Lung (tissue), 12 donors: ENCODE results near the gene CSTF1. TPM values are rescaled to one million over a fixed set of nuclear protein-coding genes. Genes with fewer than 3 reads are reported as not detected.

ENCODE experiments used
- ATAC-seq: fragments of 200-7000 bp; cut with Tn5 transposase; one replicate; pipeline ENCODE4 v1.9.1; 2020; ENCODE audit warnings: moderate number of reproducible peaks; ENCODE audit not compliant: insufficient read depth, low FRiP score
- DNase-seq, 3 donors: peaks; one replicate each; pipeline ENCODE4 v3.0.0-alpha.2; 2013 to 2017
- H3K27ac ChIP-seq, 2 donors: one replicate each; pipeline ENCODE4 v1.5.1; 2013; ENCODE audit warnings: mild to moderate bottlenecking in 2 of 2, moderate library complexity in 2 of 2, control low read depth in 1 of 2, inconsistent platforms in 1 of 2, low read depth in 1 of 2, low read length in 1 of 2
- H3K27me3 ChIP-seq, 3 donors: one replicate each; pipeline ENCODE4 v1.5.1; 2013; ENCODE audit warnings: low read length in 2 of 3; ENCODE audit not compliant: control insufficient read depth in 3 of 3, insufficient read depth in 3 of 3
- H3K36me3 ChIP-seq, 4 donors: one replicate each; pipeline ENCODE4 v1.5.1; 2013; ENCODE audit warnings: low read length in 4 of 4, mild to moderate bottlenecking in 1 of 4, moderate library complexity in 1 of 4; ENCODE audit not compliant: control insufficient read depth in 4 of 4, insufficient read depth in 4 of 4
- H3K4me1 ChIP-seq, 5 donors: one replicate each; pipeline ENCODE4 v1.5.1; 2013; ENCODE audit warnings: low read length in 5 of 5, mild to moderate bottlenecking in 2 of 5, moderate library complexity in 1 of 5; ENCODE audit not compliant: control insufficient read depth in 5 of 5, insufficient read depth in 5 of 5
- H3K4me3 ChIP-seq: one replicate; pipeline ENCODE4 v1.5.1; 2013; ENCODE audit warnings: mild to moderate bottlenecking, control low read depth, moderate library complexity
- H3K9ac ChIP-seq, 2 donors: one replicate each; pipeline ENCODE4 v1.5.1; 2013; ENCODE audit warnings: low read length in 2 of 2, control low read depth in 1 of 2; ENCODE audit not compliant: insufficient read depth in 1 of 2
- H3K9me3 ChIP-seq, 4 donors: one replicate each; pipeline ENCODE4 v1.5.1; 2013; ENCODE audit warnings: low read length in 3 of 4, mild to moderate bottlenecking in 1 of 4, moderate library complexity in 1 of 4; ENCODE audit not compliant: control insufficient read depth in 4 of 4, insufficient read depth in 3 of 4
- CTCF ChIP-seq: IDR thresholded peaks from 2 replicates; pipeline ENCODE4 v1.5.1; 2012; ENCODE audit warnings: mild to moderate bottlenecking; ENCODE audit errors: control extremely low read depth, extremely low read depth
- WGBS, 2 donors: extraction: QIAGEN DNeasy Blood & Tissue Kit; methylation state at CpG; one replicate each; pipeline ENCODE4 v1.1.7; 2013; 5-methylcytosine and 5-hydroxymethylcytosine counted together
- polyA plus RNA-seq, 2 donors: library from polyadenylated mRNA; stranded (reverse); fragments of 200-250 nt; gene quantifications; one replicate each; pipeline ENCODE4 v1.2.1, GENCODE V29; 2013
- total RNA-seq, 2 donors: library from RNA; depleted of rRNA in 1 of 2; stranded (reverse); fragments of >200 nt in 1 of 2; gene quantifications; one replicate each; pipeline ENCODE4 v1.2.1, GENCODE V29; 2014 to 2021
- donor health status: control.
- donor health status: control.
- donor health status: Bipolar disorder and iron deficiency.
- donor health status: healthy.
- donor health status: DM: yes; HTN: yes; CAD: no.

Gene CSTF1
- total and polyA plus RNA-seq, 4 donors = 6.4 to 36.1 (median 19.1) TPM

DNA sequence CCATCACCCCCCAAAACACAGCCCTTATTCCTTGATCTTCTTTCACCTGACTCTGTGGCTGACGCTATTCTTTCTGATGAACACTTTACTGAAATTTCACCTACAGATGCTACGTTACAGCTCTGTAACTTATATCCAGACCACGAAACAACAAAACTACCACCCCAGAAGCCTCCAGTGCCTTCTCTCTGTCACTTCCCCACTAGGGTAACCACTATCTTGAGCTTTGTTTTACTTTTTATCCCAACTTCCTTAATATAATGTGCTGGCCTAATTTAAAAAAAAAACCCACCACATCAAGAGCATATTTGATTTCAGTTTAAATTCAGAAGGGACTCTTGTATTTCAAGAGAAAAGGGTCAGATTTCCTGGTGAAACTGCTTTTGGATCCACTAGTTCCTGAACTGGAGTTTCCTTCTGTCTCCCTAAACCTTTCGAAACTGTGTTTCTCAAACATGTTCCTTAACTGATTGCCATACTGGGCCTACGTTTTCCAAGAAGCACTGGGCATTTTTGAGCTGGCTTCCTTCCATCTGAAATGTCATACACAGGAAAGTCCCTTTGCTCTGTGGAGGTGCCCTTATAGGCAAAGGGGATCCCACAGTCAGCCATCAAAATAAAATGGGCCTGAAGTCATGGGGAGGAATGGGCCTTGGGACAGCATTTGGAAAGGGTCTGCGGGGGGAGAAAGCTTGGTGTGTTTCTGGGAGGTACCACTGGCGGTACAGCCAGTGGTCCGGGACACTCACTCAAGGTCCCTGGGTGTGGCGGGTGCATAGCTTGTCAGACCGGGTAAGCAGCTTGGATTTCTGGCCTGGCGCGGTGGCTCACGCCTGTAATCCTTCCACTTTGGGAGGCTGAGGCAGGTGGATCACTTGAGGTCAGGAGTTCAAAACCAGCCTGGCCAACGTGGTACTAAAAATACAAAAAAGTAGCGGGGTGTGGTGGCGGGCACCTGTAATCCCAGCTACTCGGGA is 50.2 kb downstream of the CSTF1 start:
- DNase-seq (peak in 1 of 3 donors; percentile 20), ATAC-seq (no peak)
- WGBS, 2 donors = 79% methylated on average over 17 of the region's 17 CpGs
- Histone ChIP-seq H3K27me3 (peaks cover 0 to 7% (median 0%) of the 10 kb centered on the region in 3 donors), H3K27ac (peak overlapping the region in 1 of 2 donors; percentile 60), H3K36me3 (peaks cover 0 to 23% (median 4%) of the 10 kb centered on the region in 4 donors), H3K4me1 (peaks cover 0 to 64% (median 33%) of the 10 kb centered on the region in 5 donors), H3K9me3 (no peaks in the 10 kb centered on the region), H3K4me3 (no peak overlapping the region), H3K9ac (no peak overlapping the region)
- TF ChIP-seq CTCF = no peak

- Histone ChIP-seq H3K4me3 (no peak overlapping the region), H3K4me1 (peaks cover 0 to 51% (median 28%) of the 10 kb centered on the region in 5 donors), H3K27ac (peak overlapping the region in 1 of 2 donors; percentile 53), H3K27me3 (peaks cover 0 to 7% (median 0%) of the 10 kb centered on the region in 3 donors), H3K36me3 (peaks cover 0 to 24% (median 3%) of the 10 kb centered on the region in 4 donors), H3K9me3 (no peaks in the 10 kb centered on the region), H3K9ac (peak overlapping the region in 1 of 2 donors; percentile 58)
- ATAC-seq = no peak
- TF ChIP-seq CTCF = no peak
- WGBS, 2 donors = 57 to 74% methylated on average over 27 of the region's 27 CpGs
- peak; percentile 87 to 95 (median 93) for DNase-seq
Observed at GRCh38 chr20:56443654-56444540, 51.5 kb downstream of the CSTF1 start.

GRCh38 chr20:56445130-56445529 is 52.7 kb downstream of the CSTF1 start:
- no peak for TF ChIP-seq CTCF
- no peak overlapping the region for H3K9ac ChIP-seq
- no peak overlapping the region for H3K27ac ChIP-seq
- H3K27me3 ChIP-seq = peaks cover 0 to 7% (median 0%) of the 10 kb centered on the region in 3 donors
- DNase-seq (no peak), ATAC-seq (no peak)
- H3K4me1 ChIP-seq = peaks cover 0 to 39% (median 25%) of the 10 kb centered on the region in 5 donors
- H3K4me3 ChIP-seq = no peak overlapping the region
- peaks cover 0 to 24% (median 4%) of the 10 kb centered on the region in 4 donors for H3K36me3 ChIP-seq
- WGBS, 2 donors = 87 to 100% methylated on average over 3 of the region's 3 CpGs
- H3K9me3 ChIP-seq = no peaks in the 10 kb centered on the region
